Measurements from ENCODE around the gene CLTCL1.

Gene CLTCL1

GRCh38 chr22:19275513-19275912 is 16.0 kb downstream of the CLTCL1 start:
- DNase-seq: no peak
- peaks cover 7% of the 10 kb centered on the region for H3K36me3 Mint-ChIP-seq (ENCODE audit: low read depth)
- H3K9me3 Mint-ChIP-seq: no peaks in the 10 kb centered on the region
- H3K4me3 Mint-ChIP-seq: no peak overlapping the region
- H3K27me3 Mint-ChIP-seq (ENCODE audit: low read depth, poor library complexity): no peaks in the 10 kb centered on the region
- no peak overlapping the region for H3K27ac Mint-ChIP-seq
- H3K4me1 Mint-ChIP-seq: peaks cover 36% of the 10 kb centered on the region
- TF ChIP-seq CTCF (IDR thresholded peaks at IDR 0.05): no peak

- no peaks in the 10 kb centered on the region for H3K27me3 Mint-ChIP-seq (ENCODE audit: low read depth, poor library complexity)
- H3K27ac Mint-ChIP-seq: no peak overlapping the region
- DNase-seq: no peak
- no peaks in the 10 kb centered on the region for H3K9me3 Mint-ChIP-seq
- H3K4me3 Mint-ChIP-seq: no peak overlapping the region
- H3K4me1 Mint-ChIP-seq: peaks cover 36% of the 10 kb centered on the region
- peaks cover 9% of the 10 kb centered on the region for H3K36me3 Mint-ChIP-seq (ENCODE audit: low read depth)
- no peak for TF ChIP-seq CTCF (IDR thresholded peaks at IDR 0.05)
Observed at GRCh38 chr22:19275104-19275503, 16.4 kb downstream of the CLTCL1 start.

DNA sequence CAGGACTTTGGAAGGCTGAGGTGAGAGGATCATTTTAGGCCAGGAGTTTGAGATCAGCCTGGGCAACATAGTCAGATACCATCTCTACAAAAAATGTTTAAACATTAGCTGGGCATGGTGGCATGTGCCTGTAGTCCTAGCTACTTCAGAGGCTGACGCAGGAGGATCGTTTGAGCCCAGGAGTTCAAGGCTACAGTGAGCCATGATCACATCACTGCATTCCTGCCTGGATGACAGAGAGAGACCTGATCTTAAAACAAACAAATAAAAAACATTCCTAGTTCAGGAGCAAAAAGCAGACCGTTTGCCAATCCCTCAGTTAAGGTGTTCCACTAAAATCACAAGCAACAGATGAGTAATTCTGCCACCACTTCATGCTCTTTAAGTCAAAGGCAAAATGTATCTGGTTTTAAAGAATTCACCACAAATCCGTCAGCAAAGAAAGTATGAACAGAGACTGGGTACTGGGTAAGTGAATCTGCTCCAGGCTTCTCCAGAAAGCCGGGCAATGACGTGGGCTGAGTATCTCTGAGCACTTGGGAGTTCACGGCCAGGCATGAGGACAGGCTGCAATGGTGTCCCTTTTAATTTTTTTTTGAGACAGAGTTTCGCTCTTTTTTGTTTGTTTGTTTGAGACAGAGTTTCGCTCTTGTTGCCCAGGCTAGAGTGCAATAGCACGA is 19.5 kb downstream of the CLTCL1 start:
- no peak overlapping the region for H3K4me3 Mint-ChIP-seq
- no peak for DNase-seq
- H3K27ac Mint-ChIP-seq: peak overlapping the region; percentile 46
- H3K9me3 Mint-ChIP-seq: peaks cover 9% of the 10 kb centered on the region
- H3K36me3 Mint-ChIP-seq (ENCODE audit: low read depth): peaks cover 24% of the 10 kb centered on the region
- peaks cover 28% of the 10 kb centered on the region for H3K4me1 Mint-ChIP-seq
- no peak for TF ChIP-seq CTCF (IDR thresholded peaks at IDR 0.05)
- H3K27me3 Mint-ChIP-seq (ENCODE audit: low read depth, poor library complexity): no peaks in the 10 kb centered on the region

- Mint-ChIP-seq H3K4me1 (peaks cover 28% of the 10 kb centered on the region), H3K9me3 (peaks cover 14% of the 10 kb centered on the region)
- TF ChIP-seq CTCF (IDR thresholded peaks at IDR 0.05): no peak
Observed at GRCh38 chr22:19271273-19271855, 20.2 kb downstream of the CLTCL1 start.

DNA sequence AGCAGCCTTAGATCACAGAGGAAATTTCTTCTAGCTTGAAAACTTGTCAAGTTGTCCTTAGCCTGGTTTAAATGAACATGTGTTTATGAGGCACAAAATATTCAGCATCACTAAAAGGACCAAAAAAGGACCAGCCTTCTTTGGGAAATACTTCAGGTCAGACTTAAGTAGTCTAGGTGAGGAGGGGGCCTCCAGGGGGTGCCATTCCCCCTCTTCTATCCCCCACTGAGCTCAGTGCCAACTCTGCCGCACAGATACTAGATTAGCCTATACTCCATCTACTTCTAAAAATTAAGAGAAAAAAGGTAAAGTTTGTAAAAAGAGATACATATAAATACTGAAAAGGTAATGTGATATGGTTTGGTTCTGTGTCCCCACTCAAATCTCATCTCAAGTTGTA is 20.6 kb downstream of the CLTCL1 start:
- Mint-ChIP-seq H3K4me3 (no peak overlapping the region), H3K36me3 (ENCODE audit: low read depth) (peaks cover 35% of the 10 kb centered on the region), H3K27me3 (ENCODE audit: low read depth, poor library complexity) (no peaks in the 10 kb centered on the region), H3K9me3 (peaks cover 19% of the 10 kb centered on the region), H3K4me1 (peaks cover 23% of the 10 kb centered on the region), H3K27ac (no peak overlapping the region)
- no peak for DNase-seq
- TF ChIP-seq CTCF (IDR thresholded peaks at IDR 0.05): no peak

More at GRCh38 chr22:19271273-19271855, 20.2 kb downstream of the CLTCL1 start:
- Mint-ChIP-seq H3K27me3 (ENCODE audit: low read depth, poor library complexity) (no peaks in the 10 kb centered on the region), H3K4me3 (no peak overlapping the region), H3K27ac (no peak overlapping the region), H3K36me3 (ENCODE audit: low read depth) (peaks cover 30% of the 10 kb centered on the region)
- DNase-seq: no peak
